Right atrium auricular region (tissue), 2 donors: Measurements from ENCODE around the gene ITGAE. TPM values are rescaled to one million over a fixed set of nuclear protein-coding genes. Genes with fewer than 3 reads are reported as not detected.

ENCODE experiments used
- DNase-seq: peaks from one replicate; pipeline ENCODE4 v3.0.0-alpha.2; 2019; ENCODE audit warnings: low spot score
- H3K27ac ChIP-seq, 2 donors: fragments of 200-600 bp; sonication (generic); 1 replicate in 1 of 2; 2 replicates in 1 of 2; pipeline ENCODE4 v1.5.1; 2016 to 2019
- H3K27me3 ChIP-seq, 2 donors: fragments of 200-600 bp; sonication (generic); one replicate each; pipeline versions ENCODE4 v1.5.1 to v1.6.0; 2017 to 2019
- H3K36me3 ChIP-seq: fragments of 200-600 bp; sonication (generic); one replicate; pipeline ENCODE4 v1.5.1; 2016
- H3K4me1 ChIP-seq, 2 donors: fragments of 200-600 bp; sonication (generic); one replicate each; pipeline versions ENCODE4 v1.5.1 to v1.6.0; 2017 to 2019
- H3K4me3 ChIP-seq, 2 donors: fragments of 200-600 bp; sonication (generic); 1 replicate in 1 of 2; 2 replicates in 1 of 2; pipeline ENCODE4 v1.5.1; 2017 to 2019; ENCODE audit warnings: mild to moderate bottlenecking in 1 of 2, moderate library complexity in 1 of 2
- H3K9me3 ChIP-seq, 2 donors: fragments of 200-600 bp; sonication (generic); one replicate each; pipeline ENCODE4 v1.5.1; 2019
- total RNA-seq, 2 donors: library from RNA; depleted of rRNA; stranded (reverse); fragments of >200 nt; gene quantifications; one replicate each; pipeline ENCODE4 v1.1.0, GENCODE V29; 2016
- TF ChIP-seq, protein P1 (sequence below), 2 donors: fragments of 200-600 bp; sonication (generic); IDR thresholded peaks; one replicate each; pipeline ENCODE4 v1.5.1; 2019; ENCODE audit warnings: antibody characterized with exemption in 2 of 2

Gene ITGAE
- total RNA-seq, 2 donors from 2014 or later = 23.4 to 26.1 TPM

GRCh38 chr17:3754066-3754457 is 46.9 kb downstream of the ITGAE start:
- Histone ChIP-seq H3K4me3 (no peak overlapping the region), H3K27me3 (no peaks in the 10 kb centered on the region), H3K4me1 (peaks cover 0 to 10% of the 10 kb centered on the region in 2 donors), H3K27ac (no peak overlapping the region), H3K36me3 (no peaks in the 10 kb centered on the region), H3K9me3 (no peaks in the 10 kb centered on the region)
- no peak for DNase-seq
- TF ChIP-seq, protein P1, sequence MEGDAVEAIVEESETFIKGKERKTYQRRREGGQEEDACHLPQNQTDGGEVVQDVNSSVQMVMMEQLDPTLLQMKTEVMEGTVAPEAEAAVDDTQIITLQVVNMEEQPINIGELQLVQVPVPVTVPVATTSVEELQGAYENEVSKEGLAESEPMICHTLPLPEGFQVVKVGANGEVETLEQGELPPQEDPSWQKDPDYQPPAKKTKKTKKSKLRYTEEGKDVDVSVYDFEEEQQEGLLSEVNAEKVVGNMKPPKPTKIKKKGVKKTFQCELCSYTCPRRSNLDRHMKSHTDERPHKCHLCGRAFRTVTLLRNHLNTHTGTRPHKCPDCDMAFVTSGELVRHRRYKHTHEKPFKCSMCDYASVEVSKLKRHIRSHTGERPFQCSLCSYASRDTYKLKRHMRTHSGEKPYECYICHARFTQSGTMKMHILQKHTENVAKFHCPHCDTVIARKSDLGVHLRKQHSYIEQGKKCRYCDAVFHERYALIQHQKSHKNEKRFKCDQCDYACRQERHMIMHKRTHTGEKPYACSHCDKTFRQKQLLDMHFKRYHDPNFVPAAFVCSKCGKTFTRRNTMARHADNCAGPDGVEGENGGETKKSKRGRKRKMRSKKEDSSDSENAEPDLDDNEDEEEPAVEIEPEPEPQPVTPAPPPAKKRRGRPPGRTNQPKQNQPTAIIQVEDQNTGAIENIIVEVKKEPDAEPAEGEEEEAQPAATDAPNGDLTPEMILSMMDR (IDR thresholded peaks at IDR 0.05) = no peak

- H3K4me1 ChIP-seq = peaks cover 0 to 10% of the 10 kb centered on the region in 2 donors
- H3K9me3 ChIP-seq = no peaks in the 10 kb centered on the region
- no peak overlapping the region for H3K27ac ChIP-seq
- TF ChIP-seq, protein P1 (IDR thresholded peaks at IDR 0.05) = no peak
- no peak overlapping the region for H3K4me3 ChIP-seq
- H3K27me3 ChIP-seq = no peaks in the 10 kb centered on the region
- DNase-seq = no peak
- H3K36me3 ChIP-seq = no peaks in the 10 kb centered on the region
These were observed 47.4 kb downstream of the ITGAE start for GRCh38 chr17:3753624-3754023.

DNA sequence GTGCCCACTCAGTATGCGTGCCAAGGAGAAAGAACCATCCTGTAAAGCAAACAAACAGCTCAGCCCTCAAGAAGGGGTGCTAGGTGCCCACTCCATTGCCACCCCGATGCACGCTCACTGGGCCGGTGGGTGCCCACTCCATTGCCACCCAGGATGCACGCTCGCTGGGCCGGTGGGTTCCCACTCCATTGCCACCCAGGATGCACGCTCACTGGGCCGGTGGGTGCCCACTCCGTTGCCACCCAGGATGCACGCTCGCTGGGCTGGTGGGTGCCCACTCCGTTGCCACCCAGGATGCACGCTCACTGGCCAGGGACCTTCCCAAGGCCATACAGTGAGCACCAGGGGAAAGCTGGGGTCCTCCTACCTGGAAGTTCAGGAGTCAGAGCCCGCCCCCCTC is 49.2 kb downstream of the ITGAE start:
- Histone ChIP-seq H3K4me1 (peaks cover 0 to 10% of the 10 kb centered on the region in 2 donors), H3K4me3 (no peak overlapping the region), H3K27me3 (no peaks in the 10 kb centered on the region), H3K36me3 (no peaks in the 10 kb centered on the region), H3K27ac (no peak overlapping the region), H3K9me3 (no peaks in the 10 kb centered on the region)
- TF ChIP-seq, protein P1 (IDR thresholded peaks at IDR 0.05) = no peak
- DNase-seq = no peak

DNA sequence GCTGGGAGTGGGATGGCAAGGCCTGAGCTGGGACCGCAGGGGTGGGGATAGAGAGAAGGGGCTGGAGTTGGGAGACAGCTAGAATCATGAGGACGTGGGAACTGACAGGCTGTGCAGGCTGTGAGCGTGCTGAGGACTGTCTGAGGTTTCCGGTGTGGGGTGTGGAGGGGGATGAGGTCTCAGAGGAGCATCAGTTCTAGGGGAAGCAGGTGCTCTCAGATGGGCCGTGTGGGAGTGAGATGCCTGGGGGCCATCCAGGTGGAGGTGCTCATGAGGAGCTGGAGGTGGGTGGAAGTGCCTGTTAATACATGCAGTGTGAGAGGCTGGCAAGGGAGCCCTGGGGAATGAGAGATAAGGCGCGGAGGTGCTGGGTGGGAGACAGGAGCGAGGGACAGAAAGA is 50.1 kb downstream of the ITGAE start:
- H3K27ac ChIP-seq = no peak overlapping the region
- no peak overlapping the region for H3K4me3 ChIP-seq
- H3K27me3 ChIP-seq = no peaks in the 10 kb centered on the region
- TF ChIP-seq, protein P1 (IDR thresholded peaks at IDR 0.05) = no peak
- no peak for DNase-seq
- H3K9me3 ChIP-seq = no peaks in the 10 kb centered on the region
- peaks cover 0 to 10% of the 10 kb centered on the region in 2 donors for H3K4me1 ChIP-seq
- H3K36me3 ChIP-seq = no peaks in the 10 kb centered on the region

GRCh38 chr17:3750296-3750695 is 50.7 kb downstream of the ITGAE start:
- no peaks in the 10 kb centered on the region for H3K9me3 ChIP-seq
- no peaks in the 10 kb centered on the region for H3K27me3 ChIP-seq
- no peak overlapping the region for H3K27ac ChIP-seq
- TF ChIP-seq, protein P1 (IDR thresholded peaks at IDR 0.05) = no peak
- H3K36me3 ChIP-seq = no peaks in the 10 kb centered on the region
- DNase-seq = no peak
- peaks cover 0 to 9% of the 10 kb centered on the region in 2 donors for H3K4me1 ChIP-seq
- no peak overlapping the region for H3K4me3 ChIP-seq

- H3K27ac ChIP-seq = no peak overlapping the region
- no peaks in the 10 kb centered on the region for H3K4me1 ChIP-seq
- no peak for DNase-seq
- no peak overlapping the region for H3K4me3 ChIP-seq
- no peaks in the 10 kb centered on the region for H3K9me3 ChIP-seq
- TF ChIP-seq, protein P1 (IDR thresholded peaks at IDR 0.05) = no peak
- no peaks in the 10 kb centered on the region for H3K27me3 ChIP-seq
- H3K36me3 ChIP-seq = no peaks in the 10 kb centered on the region
These were observed 52.4 kb downstream of the ITGAE start for GRCh38 chr17:3748576-3748975.
